GM23338 (cell line): ENCODE results near the gene TXNDC2. TPM values are rescaled to one million over a fixed set of nuclear protein-coding genes. Genes with fewer than 3 reads are reported as not detected.
A peak's percentile ranks its signal among the peaks of the same experiment; 100 is the strongest.

Experiments
- ATAC-seq: fragments of 200-7000 bp; cut with Tn5 transposase; 3 replicates; pipeline ENCODE4 v1.9.1; 2020
- DNase-seq: peaks from one replicate; pipeline ENCODE4 v3.0.0-alpha.2; 2015; ENCODE audit warnings: low spot score
- H2AFZ ChIP-seq: fragments of 200-600 bp; sonication (generic); 2 replicates; pipeline ENCODE4 v1.8.0; 2016; ENCODE audit warnings: antibody characterized with exemption, mild to moderate bottlenecking, moderate library complexity
- H3F3A ChIP-seq: fragments of 200-600 bp; sonication (generic); replicated peaks from 2 replicates; pipeline ENCODE4 v1.8.0; 2017; ENCODE audit warnings: antibody characterized with exemption, mixed run types, low read depth
- H3K27ac ChIP-seq: fragments of 200-600 bp; sonication (generic); 2 replicates; pipeline ENCODE4 v1.6.1; 2016; ENCODE audit warnings: low read depth
- H3K27me3 ChIP-seq: fragments of 200-600 bp; sonication (generic); 2 replicates; pipeline ENCODE4 v1.8.0; 2016; ENCODE audit warnings: mild to moderate bottlenecking, mixed run types, moderate library complexity; ENCODE audit not compliant: insufficient read depth
- H3K36me3 ChIP-seq: fragments of 200-600 bp; sonication (generic); 2 replicates; pipeline ENCODE4 v1.8.0; 2016; ENCODE audit warnings: mild to moderate bottlenecking; ENCODE audit not compliant: insufficient read depth
- H3K4me1 ChIP-seq: fragments of 200-600 bp; sonication (generic); 2 replicates; pipeline ENCODE4 v1.8.0; 2016; ENCODE audit warnings: mild to moderate bottlenecking, moderate library complexity; ENCODE audit not compliant: insufficient read depth
- H3K4me2 ChIP-seq: fragments of 200-600 bp; sonication (generic); 2 replicates; pipeline ENCODE4 v1.7.1; 2017; ENCODE audit warnings: mixed run types
- H3K4me3 ChIP-seq: fragments of 200-600 bp; sonication (generic); 2 replicates; pipeline ENCODE4 v1.6.1; 2016; ENCODE audit warnings: mixed run types
- H3K79me2 ChIP-seq: fragments of 200-600 bp; sonication (generic); replicated peaks from 2 replicates; pipeline ENCODE4 v1.8.0; 2017; ENCODE audit warnings: mild to moderate bottlenecking; ENCODE audit not compliant: insufficient read depth
- H3K9me2 ChIP-seq: fragments of 200-600 bp; sonication (generic); 2 replicates; pipeline ENCODE4 v1.8.0; 2017; ENCODE audit not compliant: insufficient read depth
- H4K20me1 ChIP-seq: fragments of 200-600 bp; sonication (generic); replicated peaks from 2 replicates; pipeline ENCODE4 v1.8.0; 2017; ENCODE audit warnings: mild to moderate bottlenecking; ENCODE audit not compliant: insufficient read depth
- H3K27ac Mint-ChIP-seq: 2 replicates; pipeline ENCODE4 v1.8.0; 2020; ENCODE audit warnings: inconsistent platforms, mild to moderate bottlenecking, moderate library complexity, mixed read lengths
- H3K27me3 Mint-ChIP-seq: 3 replicates; pipeline ENCODE4 v1.8.0; 2022; ENCODE audit warnings: low read depth, mild to moderate bottlenecking, moderate library complexity, mixed read lengths, inconsistent platforms; ENCODE audit not compliant: insufficient read depth, poor library complexity
- H3K36me3 Mint-ChIP-seq: 3 replicates; pipeline ENCODE4 v1.8.0; 2021; ENCODE audit warnings: low read depth, mild to moderate bottlenecking, inconsistent platforms, moderate library complexity, mixed read lengths
- H3K4me1 Mint-ChIP-seq: 3 replicates; pipeline ENCODE4 v1.8.0; 2020; ENCODE audit warnings: mild to moderate bottlenecking, inconsistent platforms, mixed read lengths
- H3K4me3 Mint-ChIP-seq: 3 replicates; pipeline ENCODE4 v1.8.0; 2021; ENCODE audit warnings: moderate library complexity, mild to moderate bottlenecking, inconsistent platforms, mixed read lengths
- H3K9me3 Mint-ChIP-seq: 3 replicates; pipeline ENCODE4 v1.8.0; 2020; ENCODE audit warnings: moderate library complexity, mild to moderate bottlenecking, inconsistent platforms, mixed read lengths
- NANOG ChIP-seq: IDR thresholded peaks from 2 replicates; pipeline ENCODE4 v1.6.1; 2016; ENCODE audit warnings: antibody characterized with exemption, borderline replicate concordance
- STAT1 ChIP-seq: IDR thresholded peaks from one replicate; pipeline ENCODE4 v1.6.1; 2016; ENCODE audit warnings: antibody characterized with exemption; ENCODE audit not compliant: unreplicated experiment
- ZNF331 ChIP-seq: fragments of 250-450 bp; sonication (Bioruptor Pico); IDR thresholded peaks from 2 replicates; pipeline ENCODE4 v1.5.0; 2020; ENCODE audit warnings: low read depth, mild to moderate bottlenecking, moderate library complexity
- polyA plus RNA-seq: library from polyadenylated mRNA; unstranded; fragments of >200 nt; fragmentation: Nextera tagmentation; extraction: Ambion mirVana; gene quantifications from 2 replicates; pipeline ENCODE4 v1.2.1, GENCODE V29; 2016
- total RNA-seq: library from RNA; depleted of rRNA; stranded (reverse); fragments of >200 nt; shearing (Covaris generic); gene quantifications from 2 replicates; pipeline ENCODE4 v1.2.3, GENCODE V29; 2014
- TF ChIP-seq, protein P1 (sequence below): fragments of 250-450 bp; sonication (Bioruptor Pico); IDR thresholded peaks from 2 replicates; pipeline ENCODE4 v1.5.0; 2020; ENCODE audit warnings: mild to moderate bottlenecking, moderate library complexity

The TXNDC2 gene
- total and polyA plus RNA-seq, 2 experiments from 2014 or later = 0.16 TPM; not detected in 1

- DNase-seq (no peak), ATAC-seq (no peak)
- no peak overlapping the region for H2AFZ ChIP-seq
- Mint-ChIP-seq H3K36me3 (peaks cover 3% of the 10 kb centered on the region; the same call in 2 of the 3 replicates), H3K4me3 (peak overlapping the region; percentile 4; the same call in 1 of the 3 replicates), H3K27me3 (no peaks in the 10 kb centered on the region), H3K9me3 (no peaks in the 10 kb centered on the region), H3K4me1 (peaks cover 48% of the 10 kb centered on the region), H3K27ac (no peak overlapping the region)
- H3K4me1 ChIP-seq = peaks cover 47% of the 10 kb centered on the region
- no peak overlapping the region for H3K27ac ChIP-seq
- no peak overlapping the region for H3K4me3 ChIP-seq
- peaks cover 18% of the 10 kb centered on the region for H4K20me1 ChIP-seq
- peak overlapping the region; percentile 19; the same call in 1 of the 2 replicates for H3K4me2 ChIP-seq
- TF ChIP-seq, protein P1, sequence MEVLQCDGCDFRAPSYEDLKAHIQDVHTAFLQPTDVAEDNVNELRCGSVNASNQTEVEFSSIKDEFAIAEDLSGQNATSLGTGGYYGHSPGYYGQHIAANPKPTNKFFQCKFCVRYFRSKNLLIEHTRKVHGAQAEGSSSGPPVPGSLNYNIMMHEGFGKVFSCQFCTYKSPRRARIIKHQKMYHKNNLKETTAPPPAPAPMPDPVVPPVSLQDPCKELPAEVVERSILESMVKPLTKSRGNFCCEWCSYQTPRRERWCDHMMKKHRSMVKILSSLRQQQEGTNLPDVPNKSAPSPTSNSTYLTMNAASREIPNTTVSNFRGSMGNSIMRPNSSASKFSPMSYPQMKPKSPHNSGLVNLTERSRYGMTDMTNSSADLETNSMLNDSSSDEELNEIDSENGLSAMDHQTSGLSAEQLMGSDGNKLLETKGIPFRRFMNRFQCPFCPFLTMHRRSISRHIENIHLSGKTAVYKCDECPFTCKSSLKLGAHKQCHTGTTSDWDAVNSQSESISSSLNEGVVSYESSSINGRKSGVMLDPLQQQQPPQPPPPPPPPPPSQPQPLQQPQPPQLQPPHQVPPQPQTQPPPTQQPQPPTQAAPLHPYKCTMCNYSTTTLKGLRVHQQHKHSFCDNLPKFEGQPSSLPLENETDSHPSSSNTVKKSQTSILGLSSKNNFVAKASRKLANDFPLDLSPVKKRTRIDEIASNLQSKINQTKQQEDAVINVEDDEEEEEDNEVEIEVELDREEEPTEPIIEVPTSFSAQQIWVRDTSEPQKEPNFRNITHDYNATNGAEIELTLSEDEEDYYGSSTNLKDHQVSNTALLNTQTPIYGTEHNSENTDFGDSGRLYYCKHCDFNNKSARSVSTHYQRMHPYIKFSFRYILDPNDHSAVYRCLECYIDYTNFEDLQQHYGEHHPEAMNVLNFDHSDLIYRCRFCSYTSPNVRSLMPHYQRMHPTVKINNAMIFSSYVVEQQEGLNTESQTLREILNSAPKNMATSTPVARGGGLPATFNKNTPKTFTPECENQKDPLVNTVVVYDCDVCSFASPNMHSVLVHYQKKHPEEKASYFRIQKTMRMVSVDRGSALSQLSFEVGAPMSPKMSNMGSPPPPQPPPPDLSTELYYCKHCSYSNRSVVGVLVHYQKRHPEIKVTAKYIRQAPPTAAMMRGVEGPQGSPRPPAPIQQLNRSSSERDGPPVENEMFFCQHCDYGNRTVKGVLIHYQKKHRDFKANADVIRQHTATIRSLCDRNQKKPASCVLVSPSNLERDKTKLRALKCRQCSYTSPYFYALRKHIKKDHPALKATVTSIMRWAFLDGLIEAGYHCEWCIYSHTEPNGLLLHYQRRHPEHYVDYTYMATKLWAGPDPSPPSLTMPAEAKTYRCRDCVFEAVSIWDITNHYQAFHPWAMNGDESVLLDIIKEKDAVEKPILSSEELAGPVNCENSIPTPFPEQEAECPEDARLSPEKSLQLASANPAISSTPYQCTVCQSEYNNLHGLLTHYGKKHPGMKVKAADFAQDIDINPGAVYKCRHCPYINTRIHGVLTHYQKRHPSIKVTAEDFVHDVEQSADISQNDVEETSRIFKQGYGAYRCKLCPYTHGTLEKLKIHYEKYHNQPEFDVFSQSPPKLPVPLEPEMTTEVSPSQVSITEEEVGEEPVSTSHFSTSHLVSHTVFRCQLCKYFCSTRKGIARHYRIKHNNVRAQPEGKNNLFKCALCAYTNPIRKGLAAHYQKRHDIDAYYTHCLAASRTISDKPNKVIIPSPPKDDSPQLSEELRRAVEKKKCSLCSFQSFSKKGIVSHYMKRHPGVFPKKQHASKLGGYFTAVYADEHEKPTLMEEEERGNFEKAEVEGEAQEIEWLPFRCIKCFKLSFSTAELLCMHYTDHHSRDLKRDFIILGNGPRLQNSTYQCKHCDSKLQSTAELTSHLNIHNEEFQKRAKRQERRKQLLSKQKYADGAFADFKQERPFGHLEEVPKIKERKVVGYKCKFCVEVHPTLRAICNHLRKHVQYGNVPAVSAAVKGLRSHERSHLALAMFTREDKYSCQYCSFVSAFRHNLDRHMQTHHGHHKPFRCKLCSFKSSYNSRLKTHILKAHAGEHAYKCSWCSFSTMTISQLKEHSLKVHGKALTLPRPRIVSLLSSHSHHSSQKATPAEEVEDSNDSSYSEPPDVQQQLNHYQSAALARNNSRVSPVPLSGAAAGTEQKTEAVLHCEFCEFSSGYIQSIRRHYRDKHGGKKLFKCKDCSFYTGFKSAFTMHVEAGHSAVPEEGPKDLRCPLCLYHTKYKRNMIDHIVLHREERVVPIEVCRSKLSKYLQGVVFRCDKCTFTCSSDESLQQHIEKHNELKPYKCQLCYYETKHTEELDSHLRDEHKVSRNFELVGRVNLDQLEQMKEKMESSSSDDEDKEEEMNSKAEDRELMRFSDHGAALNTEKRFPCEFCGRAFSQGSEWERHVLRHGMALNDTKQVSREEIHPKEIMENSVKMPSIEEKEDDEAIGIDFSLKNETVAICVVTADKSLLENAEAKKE (CRISPR knock-in tag) = no peak
- TF ChIP-seq NANOG (no peak), STAT1 (no peak), ZNF331 (CRISPR knock-in tag) (no peak)
- no peaks in the 10 kb centered on the region for H3K9me2 ChIP-seq
- no peaks in the 10 kb centered on the region for H3F3A ChIP-seq
- H3K27me3 ChIP-seq = no peaks in the 10 kb centered on the region
- H3K79me2 ChIP-seq = peaks cover 100% of the 10 kb centered on the region
- no peaks in the 10 kb centered on the region for H3K36me3 ChIP-seq
These were observed 41.2 kb downstream of the TXNDC2 start for GRCh38 chr18:9926977-9927376.

DNA sequence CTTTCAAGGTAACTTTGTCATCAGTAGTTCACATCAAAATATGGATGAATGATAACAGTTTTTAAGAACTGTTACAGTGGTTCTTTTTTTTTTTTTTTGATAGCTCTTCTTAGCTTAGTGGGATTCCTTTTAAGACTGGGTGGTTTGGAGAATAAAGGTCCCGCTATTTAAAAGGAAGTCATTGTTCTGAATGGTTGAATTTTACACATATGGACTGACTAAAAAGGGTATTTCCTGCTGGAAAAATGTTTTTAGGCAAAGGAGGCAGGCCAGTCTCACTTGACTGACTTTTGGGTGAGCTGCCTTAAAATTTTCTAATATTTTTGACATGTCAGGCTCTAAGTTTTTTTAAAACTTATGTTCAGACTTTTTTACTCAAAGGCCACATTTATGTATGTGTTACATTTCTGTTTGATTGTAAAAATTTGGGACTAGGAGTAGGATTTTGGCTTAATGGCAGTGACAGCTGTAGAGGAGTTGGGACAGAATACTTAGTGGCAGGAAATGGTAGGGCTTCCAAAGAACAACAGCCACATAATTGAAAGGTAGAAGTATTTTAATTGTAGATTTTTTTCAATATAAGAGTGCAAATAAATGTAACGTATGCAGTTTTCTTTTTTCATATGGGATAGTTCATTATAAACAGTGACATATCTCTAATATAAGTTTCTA is 41.8 kb downstream of the TXNDC2 start:
- H3K4me3 ChIP-seq = no peak overlapping the region
- H3K79me2 ChIP-seq = peaks cover 100% of the 10 kb centered on the region
- H3F3A ChIP-seq = no peaks in the 10 kb centered on the region
- ATAC-seq = no peak
- H3K27ac Mint-ChIP-seq = no peak overlapping the region
- H3K27me3 ChIP-seq = no peaks in the 10 kb centered on the region
- H2AFZ ChIP-seq = no peak overlapping the region
- peaks cover 12% of the 10 kb centered on the region for H4K20me1 ChIP-seq
- H3K4me1 ChIP-seq = peaks cover 47% of the 10 kb centered on the region
- H3K4me2 ChIP-seq = peak overlapping the region; percentile 19; the same call in 1 of the 2 replicates
- no peaks in the 10 kb centered on the region for H3K36me3 ChIP-seq
- H3K27ac ChIP-seq = no peak overlapping the region
- H3K4me1 Mint-ChIP-seq = peaks cover 46% of the 10 kb centered on the region
- DNase-seq = no peak
- no peaks in the 10 kb centered on the region for H3K9me2 ChIP-seq
- peaks cover 9% of the 10 kb centered on the region; the same call in 2 of the 3 replicates for H3K36me3 Mint-ChIP-seq
- no peaks in the 10 kb centered on the region for H3K27me3 Mint-ChIP-seq
- no peaks in the 10 kb centered on the region for H3K9me3 Mint-ChIP-seq
- no peak overlapping the region; the same call in 2 of the 3 replicates for H3K4me3 Mint-ChIP-seq
- TF ChIP-seq, protein P1 (CRISPR knock-in tag) = no peak
